GM12892 (cell line): ENCODE results near the gene CYCS.

ENCODE experiments used
- POLR2A ChIP-seq: IDR thresholded peaks from 2 replicates; pipeline ENCODE4 v1.6.1; 2011; ENCODE audit warnings: low read depth, low read length, control low read depth
- POLR2AphosphoS5 ChIP-seq: IDR thresholded peaks from 2 replicates; pipeline ENCODE4 v1.6.1; 2011; ENCODE audit warnings: low read depth, low read length, control low read depth
- TAF1 ChIP-seq: IDR thresholded peaks from 2 replicates; pipeline ENCODE4 v1.6.1; 2011; ENCODE audit warnings: low read depth, mild to moderate bottlenecking, control low read depth, low read length, borderline replicate concordance

DNA sequence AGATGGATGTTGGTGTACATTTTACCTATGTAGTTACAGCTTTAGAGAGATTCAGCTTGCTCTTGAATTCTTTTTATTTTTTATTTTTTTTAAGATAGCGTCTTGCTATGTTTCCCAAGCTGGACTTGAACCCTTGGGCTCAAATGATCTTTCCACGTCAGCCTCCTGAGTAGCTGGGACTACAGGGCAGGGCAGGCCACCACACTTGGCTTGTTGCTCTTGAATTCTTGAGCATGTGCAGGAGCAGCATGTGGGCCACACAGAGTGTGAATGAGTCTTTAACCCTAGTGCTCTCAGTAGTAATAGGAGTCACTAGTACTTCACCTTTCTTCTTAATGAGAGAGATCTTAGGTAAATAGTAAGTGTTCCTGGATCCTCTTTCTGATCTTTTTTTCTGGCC is 26.7 kb upstream of the CYCS start:
- no peak for TF ChIP-seq TAF1
- no peak for TF ChIP-seq POLR2A
- no peak for TF ChIP-seq POLR2AphosphoS5
